ENCODE measurements around the gene PRR35.

DNA sequence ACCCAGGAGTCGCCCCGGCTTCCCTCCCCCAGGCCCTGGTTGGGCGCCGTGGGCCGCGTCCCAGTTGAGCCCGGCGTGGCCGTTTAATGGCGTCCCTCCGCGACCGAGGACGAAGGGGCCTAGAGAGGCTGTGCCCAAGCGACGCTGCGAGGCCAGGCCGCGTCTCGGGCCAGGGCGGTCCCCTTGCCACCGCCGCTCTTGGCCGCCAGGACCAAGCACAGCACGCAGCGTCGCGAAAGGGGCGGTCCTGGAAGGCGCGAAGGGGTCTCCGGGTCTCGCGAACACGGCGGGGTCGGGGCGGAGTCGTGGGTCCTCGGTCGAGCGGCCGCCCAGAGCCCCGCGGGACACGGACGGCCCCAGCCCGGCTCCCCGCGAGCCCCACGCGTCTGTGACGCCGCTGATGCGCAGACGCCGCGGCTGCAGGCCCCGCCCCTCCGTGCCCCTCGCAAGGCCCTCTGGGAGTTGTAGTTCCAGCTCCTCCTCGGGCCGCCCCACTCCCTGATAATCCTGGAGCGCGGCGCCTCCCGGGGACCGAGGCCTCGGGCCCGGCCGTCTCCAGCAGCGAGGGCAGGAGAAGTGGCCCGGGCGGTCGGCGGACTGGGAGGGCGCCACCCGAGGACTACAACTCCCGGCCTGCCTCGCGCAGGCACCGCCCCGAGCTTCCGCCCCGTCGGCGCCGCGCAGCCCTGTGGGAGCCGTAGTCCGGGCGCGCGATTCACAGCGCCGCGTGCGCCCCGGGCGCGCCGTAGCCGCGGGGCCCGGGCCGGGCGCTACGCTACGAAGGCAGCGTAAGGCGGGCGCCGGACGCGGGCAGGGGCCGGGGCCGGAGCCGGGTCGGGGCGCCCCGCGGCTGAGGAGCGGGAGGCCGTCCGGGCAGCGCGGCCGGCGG is 32.9 kb upstream of the PRR35 start, which contains the start of gene CAPN15:
- TF ChIP-seq, protein P1, sequence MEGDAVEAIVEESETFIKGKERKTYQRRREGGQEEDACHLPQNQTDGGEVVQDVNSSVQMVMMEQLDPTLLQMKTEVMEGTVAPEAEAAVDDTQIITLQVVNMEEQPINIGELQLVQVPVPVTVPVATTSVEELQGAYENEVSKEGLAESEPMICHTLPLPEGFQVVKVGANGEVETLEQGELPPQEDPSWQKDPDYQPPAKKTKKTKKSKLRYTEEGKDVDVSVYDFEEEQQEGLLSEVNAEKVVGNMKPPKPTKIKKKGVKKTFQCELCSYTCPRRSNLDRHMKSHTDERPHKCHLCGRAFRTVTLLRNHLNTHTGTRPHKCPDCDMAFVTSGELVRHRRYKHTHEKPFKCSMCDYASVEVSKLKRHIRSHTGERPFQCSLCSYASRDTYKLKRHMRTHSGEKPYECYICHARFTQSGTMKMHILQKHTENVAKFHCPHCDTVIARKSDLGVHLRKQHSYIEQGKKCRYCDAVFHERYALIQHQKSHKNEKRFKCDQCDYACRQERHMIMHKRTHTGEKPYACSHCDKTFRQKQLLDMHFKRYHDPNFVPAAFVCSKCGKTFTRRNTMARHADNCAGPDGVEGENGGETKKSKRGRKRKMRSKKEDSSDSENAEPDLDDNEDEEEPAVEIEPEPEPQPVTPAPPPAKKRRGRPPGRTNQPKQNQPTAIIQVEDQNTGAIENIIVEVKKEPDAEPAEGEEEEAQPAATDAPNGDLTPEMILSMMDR (IDR thresholded peaks at IDR 0.05) = peak; percentile 9 to 37 (median 26)
- peak; percentile 74 to 93 (median 84) for TF ChIP-seq POLR2AphosphoS5 (IDR thresholded peaks at IDR 0.05)
- peak; percentile 48 to 59 for TF ChIP-seq POLR2A (IDR thresholded peaks at IDR 0.05)
- TF ChIP-seq EP300 (IDR thresholded peaks at IDR 0.05) = no peak

Measured in sigmoid colon (tissue), 4 donors.